ENCODE measurements around the gene CAV1.

The CAV1 gene

DNA sequence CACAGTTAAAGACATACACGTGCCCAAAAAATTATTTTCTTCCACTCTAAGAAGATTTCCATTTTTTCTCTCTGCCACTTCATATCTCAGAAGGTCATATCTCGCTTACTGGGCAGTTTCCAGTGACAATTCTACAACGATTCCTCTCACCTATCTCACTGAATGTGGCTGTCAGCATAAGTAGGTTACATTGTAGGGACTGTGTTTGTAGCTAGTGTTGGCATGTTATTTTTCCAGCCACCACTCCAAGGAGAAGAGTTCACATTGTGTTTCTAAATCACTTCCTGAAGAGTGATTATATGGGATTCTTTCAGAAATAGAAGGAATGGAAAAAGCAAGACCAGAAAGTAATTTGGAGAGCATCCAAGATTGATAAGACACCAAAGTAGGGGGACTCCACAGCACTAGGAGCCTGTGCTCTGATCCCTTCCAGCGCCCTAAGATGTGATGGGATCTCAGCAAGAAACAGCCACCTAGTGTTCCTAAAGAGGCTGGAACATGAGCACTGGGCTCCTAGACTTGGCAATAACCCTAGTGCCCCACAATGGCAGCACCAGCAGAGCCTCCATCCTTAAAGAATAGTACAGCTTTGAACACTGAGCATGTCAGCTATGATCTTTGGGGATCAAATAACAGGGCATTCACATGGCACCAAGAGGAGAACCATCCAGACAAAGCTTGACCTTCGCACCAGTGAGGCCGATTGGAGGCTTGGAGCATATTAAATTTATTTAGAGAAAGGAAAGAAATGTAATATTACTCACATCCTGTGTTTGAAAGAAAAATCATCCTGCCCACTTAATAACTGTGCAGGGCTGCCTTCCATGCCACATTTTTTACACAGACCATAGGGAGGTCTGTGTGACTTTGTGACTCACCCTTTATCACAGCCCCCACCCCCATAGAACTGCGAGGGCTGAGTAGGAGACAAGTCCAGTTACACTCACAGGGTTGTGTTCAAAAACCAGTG lies 51.8 kb downstream of the CAV1 start:
- DNase-seq (ENCODE audit: low spot score) = no peak
- no peak for TF ChIP-seq CTCF (IDR thresholded peaks at IDR 0.05; ENCODE audit: extremely low read depth, missing control alignments)

DNA sequence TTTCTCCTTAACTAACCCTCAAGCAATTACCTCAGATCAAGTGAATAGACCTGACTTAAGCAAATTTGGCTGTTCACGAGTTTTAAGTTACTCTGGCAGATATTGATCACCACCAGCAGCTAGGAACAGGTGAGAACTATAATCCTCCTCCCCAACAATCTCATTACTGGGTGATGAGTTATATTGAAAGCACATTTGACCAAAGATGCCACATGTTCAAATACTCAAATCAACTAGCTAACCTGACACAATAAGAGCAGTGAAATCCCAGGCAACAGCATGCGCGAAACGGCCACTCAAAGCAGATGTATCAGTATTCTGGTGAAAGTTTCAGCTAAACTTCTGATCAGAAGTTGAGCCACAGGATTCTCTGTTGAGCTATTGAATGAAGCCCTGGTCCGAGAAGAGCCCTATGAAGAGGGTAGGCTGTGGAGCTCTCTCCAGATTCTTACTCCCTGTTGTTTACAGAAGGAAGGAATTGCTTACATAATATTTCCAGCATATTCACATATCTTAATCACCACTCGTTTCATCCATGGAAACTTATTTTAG lies 52.6 kb downstream of the CAV1 start:
- DNase-seq (ENCODE audit: low spot score) = peak; percentile 12

DNA sequence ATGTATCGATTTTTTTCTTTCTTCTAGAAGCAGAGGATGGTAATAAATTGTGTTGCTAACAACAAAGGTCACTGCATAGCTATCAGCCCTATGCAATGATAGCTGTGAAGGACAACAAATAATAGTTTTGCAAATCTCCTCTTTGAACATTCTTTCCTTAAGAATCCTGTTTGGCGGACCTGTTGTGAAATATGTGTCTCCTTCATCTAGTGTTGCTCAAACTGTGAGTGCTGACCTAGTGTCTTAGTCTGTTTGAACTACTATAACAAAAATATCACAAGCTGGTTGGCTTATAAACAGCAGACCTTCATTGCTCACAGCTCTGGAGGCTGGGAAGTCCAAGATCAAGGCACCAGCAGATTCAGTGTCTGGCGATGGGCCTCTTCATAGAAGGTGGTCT lies 53.7 kb downstream of the CAV1 start:
- TF ChIP-seq CTCF (IDR thresholded peaks at IDR 0.05; ENCODE audit: extremely low read depth, missing control alignments) = no peak
- DNase-seq (ENCODE audit: low spot score) = no peak

More for the DNA sequence above, 52.6 kb downstream of the CAV1 start:
- no peak for TF ChIP-seq CTCF (IDR thresholded peaks at IDR 0.05; ENCODE audit: extremely low read depth, missing control alignments)

DNA sequence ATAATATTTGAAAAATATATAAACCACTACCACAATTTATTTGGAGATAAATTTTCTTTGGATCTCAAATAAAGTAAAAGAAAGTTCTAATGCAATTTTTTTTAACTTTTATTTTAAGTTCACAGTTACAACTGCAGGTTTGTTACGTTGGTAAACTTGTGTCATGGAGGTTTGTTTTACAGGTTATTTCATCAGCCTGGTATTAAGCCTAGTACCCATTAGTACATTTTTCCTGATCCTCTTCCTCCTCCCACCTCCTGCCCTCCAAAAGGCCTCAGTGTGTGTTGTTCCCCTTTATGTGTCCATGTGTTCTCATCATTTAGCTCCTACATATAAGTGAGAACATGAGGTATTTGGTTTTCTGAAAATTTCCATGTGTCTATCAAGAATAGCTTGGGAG lies 54.5 kb downstream of the CAV1 start:
- no peak for DNase-seq (ENCODE audit: low spot score)
- no peak for TF ChIP-seq CTCF (IDR thresholded peaks at IDR 0.05; ENCODE audit: extremely low read depth, missing control alignments)

DNA sequence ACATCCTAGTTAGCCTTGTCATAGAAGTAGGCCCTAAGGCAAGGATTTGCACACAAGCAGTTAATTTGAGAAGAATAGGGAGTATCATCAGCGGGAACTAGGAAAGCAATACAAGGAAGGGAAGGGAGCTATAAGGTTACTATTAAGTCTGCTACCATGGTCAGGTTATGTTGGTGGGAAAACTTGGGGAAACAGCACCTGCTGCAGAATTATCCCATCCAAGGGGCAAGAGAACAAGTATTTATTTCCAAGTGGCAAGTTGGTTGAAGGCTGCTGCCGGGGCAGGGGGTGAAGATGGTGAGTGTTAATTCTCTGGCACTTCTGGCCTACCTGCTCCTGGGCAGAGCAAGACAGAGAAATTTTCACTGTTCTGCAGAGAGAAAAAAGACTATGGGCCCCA lies 55.0 kb downstream of the CAV1 start:
- DNase-seq (ENCODE audit: low spot score) = no peak
- no peak for TF ChIP-seq CTCF (IDR thresholded peaks at IDR 0.05; ENCODE audit: extremely low read depth, missing control alignments)

DNA sequence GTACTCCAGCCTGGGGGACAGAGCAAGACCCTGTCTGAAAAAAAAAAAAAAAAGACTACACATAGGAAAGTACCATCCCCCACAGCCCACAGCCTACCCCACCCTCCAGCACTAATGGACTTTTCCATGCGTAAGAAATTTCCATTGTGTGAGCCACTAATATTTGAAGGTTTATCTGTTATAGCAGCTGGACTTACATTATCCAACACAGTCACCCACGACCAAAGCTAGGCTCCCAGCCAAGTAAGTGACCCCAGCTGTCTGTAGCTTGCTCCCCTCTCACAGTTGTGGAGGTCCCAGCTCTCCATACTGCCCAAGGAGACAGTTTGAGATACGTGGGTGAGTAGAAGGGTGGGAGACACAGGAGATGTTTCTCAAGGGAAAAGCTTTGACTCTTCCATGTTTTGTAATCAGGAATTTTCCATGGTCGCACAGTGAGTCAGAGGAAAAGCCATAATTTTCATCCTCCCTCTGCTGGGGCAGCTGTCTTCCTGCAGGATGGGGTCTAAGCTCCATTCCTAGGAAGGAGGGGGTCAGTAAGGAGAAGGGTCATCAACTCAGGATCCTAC lies 57.4 kb downstream of the CAV1 start:
- no peak for TF ChIP-seq CTCF (IDR thresholded peaks at IDR 0.05; ENCODE audit: extremely low read depth, missing control alignments)

More for the DNA sequence above, 57.4 kb downstream of the CAV1 start:
- DNase-seq (ENCODE audit: low spot score) = no peak
